Adrenal gland (tissue), 12 donors: ENCODE data around the gene CTBP2. TPM values are rescaled to one million over a fixed set of nuclear protein-coding genes. Genes with fewer than 3 reads are reported as not detected.

Experiments used
- DNase-seq, 7 donors: peaks; one replicate each; pipeline ENCODE4 v3.0.0-alpha.2; 2019 to 2020
- H3K27ac ChIP-seq, 5 donors: fragments of 200-600 bp; sonication (generic) in 4 of 5; 1 replicate in 3 of 5; 2 replicates in 2 of 5; pipeline versions ENCODE4 v1.5.1 to v1.8.0; 2016 to 2020; ENCODE audit warnings: mild to moderate bottlenecking in 1 of 5
- H3K27me3 ChIP-seq: fragments of 200-600 bp; 2 replicates; pipeline ENCODE4 v1.8.0; 2021
- H3K36me3 ChIP-seq, 2 donors: fragments of 200-600 bp; replicated peaks in 1 of 2; 1 replicate in 1 of 2; 2 replicates in 1 of 2; pipeline versions ENCODE4 v1.5.1 to v1.8.0; 2018 to 2022
- H3K4me1 ChIP-seq, 2 donors: fragments of 200-600 bp; replicated peaks in 1 of 2; 1 replicate in 1 of 2; 2 replicates in 1 of 2; pipeline versions ENCODE4 v1.5.1 to v1.8.0; 2018 to 2021
- H3K4me3 ChIP-seq, 4 donors: fragments of 200-600 bp; sonication (generic) in 3 of 4; one replicate each; pipeline ENCODE4 v1.5.1; 2016 to 2018
- H3K9me3 ChIP-seq, 3 donors: fragments of 200-600 bp; sonication (generic) in 1 of 3; replicated peaks in 1 of 3; 1 replicate in 2 of 3; 2 replicates in 1 of 3; pipeline versions ENCODE4 v1.5.1 to v1.8.0; 2016 to 2021
- POLR2A ChIP-seq, 2 donors: fragments of 450-650 bp; IDR thresholded peaks; one replicate each; pipeline ENCODE4 v1.6.1; 2017; ENCODE audit warnings: antibody characterized with exemption in 2 of 2, mild to moderate bottlenecking in 2 of 2, moderate library complexity in 1 of 2
- WGBS, 4 donors: extraction: QIAGEN DNeasy Blood & Tissue Kit in 2 of 4; methylation state at CpG; one replicate each; pipeline versions ENCODE4 v1.1.5 to v1.1.7; 2013 to 2017; 5-methylcytosine and 5-hydroxymethylcytosine counted together
- intact Hi-C, 2 donors: fragments of 100-400 bp; cut with DNase I; formaldehyde crosslinking; loops; one replicate each; pipeline versions ENCODE4 v1.14.1 to v1.15.0; 2022 to 2023
- polyA plus RNA-seq, 3 donors: library from polyadenylated mRNA; stranded (reverse); fragments of 200-250 nt in 2 of 3; fragments of 350-450 nt in 1 of 3; fragmentation: Illumina TruSeq in 1 of 3; extraction: RNeasy Lipid Tissue Mini Kit (QIAGEN cat#74804) in 1 of 3; gene quantifications; one replicate each; pipeline ENCODE4 v1.2.3, GENCODE V29; 2013 to 2014
- total RNA-seq, 9 donors: library from RNA; depleted of rRNA in 4 of 9; stranded (reverse); fragments of >200 nt in 4 of 9; fragments of 120-200 nt in 1 of 9; fragmentation: NEBNext Ultra II Directional in 1 of 9; extraction: Animal tissue kit (Norgen Biotek cat#: 25700) in 1 of 9; gene quantifications; one replicate each; pipeline versions ENCODE4 v1.1.0 to v1.2.4, GENCODE V29; 2013 to 2023
- TF ChIP-seq, protein P1 (sequence below), 6 experiments: fragments of 450-650 bp in 4 of 6; fragments of 200-600 bp in 2 of 6; sonication (generic) in 1 of 6; IDR thresholded peaks; 1 replicate in 5 of 6; 2 replicates in 1 of 6; pipeline versions ENCODE4 v1.5.1 to v1.8.0; 2016 to 2021; ENCODE audit warnings: antibody characterized with exemption in 6 of 6, mild to moderate bottlenecking in 2 of 6, moderate library complexity in 1 of 6
- donor health status: healthy with polysubstance abuse.
- donor health status: Bipolar disorder and iron deficiency.
- donor health status: DM: yes; HTN: yes; CAD: no.
- donor health status: DM: no; HTN: no; CAD: no.
- donor health status: DM: no; HTN: no; CAD: no.
- donor health status: DM: yes; HTN: yes; CAD: no.

CTBP2 gene
- total and polyA plus RNA-seq, 12 donors, result 25.3 to 66.5 (median 45.7) TPM

DNA sequence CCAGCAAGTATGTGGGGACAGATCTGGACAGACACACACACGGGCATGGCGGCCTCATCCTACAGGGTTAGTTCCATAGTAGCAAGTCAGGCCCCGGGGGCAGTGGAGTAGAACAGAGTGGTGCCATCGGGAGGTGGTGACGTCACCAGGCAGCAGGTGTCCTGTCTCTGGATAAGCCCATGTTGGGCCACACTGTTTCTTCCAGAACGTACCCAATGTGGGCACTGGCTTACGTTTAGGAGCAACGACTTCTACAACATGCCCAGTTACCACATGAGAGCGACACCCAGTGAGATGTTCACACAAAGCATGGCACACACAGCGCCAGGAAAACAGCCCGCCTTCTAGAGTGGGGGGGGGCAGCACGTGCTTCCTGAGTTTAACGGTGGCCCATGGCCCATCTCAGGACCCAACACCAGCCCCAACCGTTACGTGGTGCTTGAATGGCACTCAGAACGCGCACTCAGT lies 67.8 kb downstream of the CTBP2 start:
- TF ChIP-seq, protein P1, sequence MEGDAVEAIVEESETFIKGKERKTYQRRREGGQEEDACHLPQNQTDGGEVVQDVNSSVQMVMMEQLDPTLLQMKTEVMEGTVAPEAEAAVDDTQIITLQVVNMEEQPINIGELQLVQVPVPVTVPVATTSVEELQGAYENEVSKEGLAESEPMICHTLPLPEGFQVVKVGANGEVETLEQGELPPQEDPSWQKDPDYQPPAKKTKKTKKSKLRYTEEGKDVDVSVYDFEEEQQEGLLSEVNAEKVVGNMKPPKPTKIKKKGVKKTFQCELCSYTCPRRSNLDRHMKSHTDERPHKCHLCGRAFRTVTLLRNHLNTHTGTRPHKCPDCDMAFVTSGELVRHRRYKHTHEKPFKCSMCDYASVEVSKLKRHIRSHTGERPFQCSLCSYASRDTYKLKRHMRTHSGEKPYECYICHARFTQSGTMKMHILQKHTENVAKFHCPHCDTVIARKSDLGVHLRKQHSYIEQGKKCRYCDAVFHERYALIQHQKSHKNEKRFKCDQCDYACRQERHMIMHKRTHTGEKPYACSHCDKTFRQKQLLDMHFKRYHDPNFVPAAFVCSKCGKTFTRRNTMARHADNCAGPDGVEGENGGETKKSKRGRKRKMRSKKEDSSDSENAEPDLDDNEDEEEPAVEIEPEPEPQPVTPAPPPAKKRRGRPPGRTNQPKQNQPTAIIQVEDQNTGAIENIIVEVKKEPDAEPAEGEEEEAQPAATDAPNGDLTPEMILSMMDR (IDR thresholded peaks at IDR 0.05), result no peak
- TF ChIP-seq POLR2A (IDR thresholded peaks at IDR 0.05), result no peak
- H3K27ac ChIP-seq, result peak overlapping the region in 2 of 5 donors; percentile 59 to 63
- H3K36me3 ChIP-seq, result peaks cover 0 to 2% of the 10 kb centered on the region in 2 donors
- 92 to 98% (median 96%) methylated on average over 13 to 17 of the region's 17 CpGs for WGBS, 4 donors
- peaks cover 0 to 35% of the 10 kb centered on the region in 2 donors for H3K4me1 ChIP-seq
- intact Hi-C loops, result no loop called here
- no peak for DNase-seq
- H3K4me3 ChIP-seq, result no peak overlapping the region
- H3K9me3 ChIP-seq, result no peaks in the 10 kb centered on the region
- H3K27me3 ChIP-seq, result no peaks in the 10 kb centered on the region

GRCh38 chr10:125091891-125092290 lies 68.5 kb downstream of the CTBP2 start:
- Histone ChIP-seq H3K27me3 (no peaks in the 10 kb centered on the region), H3K4me1 (peaks cover 0 to 35% of the 10 kb centered on the region in 2 donors), H3K36me3 (peaks cover 0 to 7% of the 10 kb centered on the region in 2 donors), H3K27ac (peak overlapping the region in 1 of 5 donors; percentile 63), H3K9me3 (no peaks in the 10 kb centered on the region), H3K4me3 (no peak overlapping the region)
- TF ChIP-seq, protein P1 (IDR thresholded peaks at IDR 0.05), result no peak
- no peak for TF ChIP-seq POLR2A (IDR thresholded peaks at IDR 0.05)
- no peak for DNase-seq
- intact Hi-C loops, result no loop called here

GRCh38 chr10:125089469-125089868 lies 70.9 kb downstream of the CTBP2 start:
- Histone ChIP-seq H3K27me3 (no peaks in the 10 kb centered on the region), H3K9me3 (no peaks in the 10 kb centered on the region), H3K27ac (no peak overlapping the region), H3K4me3 (no peak overlapping the region), H3K36me3 (peaks cover 0 to 7% of the 10 kb centered on the region in 2 donors), H3K4me1 (peaks cover 12 to 36% of the 10 kb centered on the region in 2 donors)
- peak in 1 of 7 donors; percentile 20 for DNase-seq
- no peak for TF ChIP-seq POLR2A (IDR thresholded peaks at IDR 0.05)
- intact Hi-C loops, result loop anchor here in 1 of 2 donors (10.0 kb wide), 1 partner anchor 65 kb away; no protein-coding TSS in a partner anchor
- WGBS, 4 donors, result 52 to 75% (median 64%) methylated on average over 2 of the region's 2 CpGs

DNA sequence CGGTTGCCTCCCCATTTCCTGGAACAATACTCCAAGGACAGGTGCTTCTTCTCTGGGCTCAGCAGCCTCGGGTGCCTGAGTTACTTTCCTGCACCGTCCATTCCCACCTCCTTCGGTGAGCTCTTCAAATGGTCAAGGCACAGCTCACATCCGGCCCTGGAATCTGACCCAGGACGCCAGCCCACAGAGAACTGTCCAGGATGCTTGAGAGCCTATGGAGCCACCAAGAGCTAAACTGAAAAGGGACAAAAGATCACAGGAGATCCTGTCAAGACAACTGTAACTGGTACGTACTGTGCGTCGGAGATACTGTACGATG lies 72.5 kb downstream of the CTBP2 start:
- Histone ChIP-seq H3K27me3 (no peaks in the 10 kb centered on the region), H3K4me1 (peaks cover 12 to 37% of the 10 kb centered on the region in 2 donors), H3K27ac (no peak overlapping the region), H3K36me3 (peaks cover 0 to 7% of the 10 kb centered on the region in 2 donors), H3K4me3 (no peak overlapping the region), H3K9me3 (no peaks in the 10 kb centered on the region)
- no peak for DNase-seq
- intact Hi-C loops, result loop anchor here in 1 of 2 donors (10.0 kb wide), 1 partner anchor 67 kb away; no protein-coding TSS in a partner anchor
- TF ChIP-seq, protein P1 (IDR thresholded peaks at IDR 0.05), result no peak
- no peak for TF ChIP-seq POLR2A (IDR thresholded peaks at IDR 0.05)
- WGBS, 4 donors, result 84 to 92% (median 90%) methylated on average over 10 of the region's 10 CpGs
